ENCODE results near the gene VSIG10L2.

VSIG10L2 gene

GRCh38 chr11:125945797-125946520 is at the start of gene VSIG10L2:
Gene VSIG10L2, plus strand, starts transcription at chr11:125946044. Its CDS starts 12 bp downstream, at chr11:125946056.
- no peak for TF ChIP-seq GATA2 (IDR thresholded peaks at IDR 0.05; ENCODE audit: low read depth, low read length)
- TF ChIP-seq GATA3 (IDR thresholded peaks at IDR 0.05; ENCODE audit: low read depth, low read length): no peak

- TF ChIP-seq GATA2 (IDR thresholded peaks at IDR 0.05; ENCODE audit: low read depth, low read length) (no peak), GATA3 (IDR thresholded peaks at IDR 0.05; ENCODE audit: low read depth, low read length) (no peak)
Observed at GRCh38 chr11:125901872-125902271, 44.0 kb upstream of the VSIG10L2 start.

- TF ChIP-seq GATA2 (IDR thresholded peaks at IDR 0.05; ENCODE audit: low read depth, low read length) (no peak), GATA3 (IDR thresholded peaks at IDR 0.05; ENCODE audit: low read depth, low read length) (no peak)
Observed at GRCh38 chr11:125902277-125902926, 43.4 kb upstream of the VSIG10L2 start.

GRCh38 chr11:125902927-125903710 is 42.7 kb upstream of the VSIG10L2 start, which contains the start of gene PUS3:
Gene PUS3, minus strand, starts transcription at chr11:125903206. Its CDS starts 6,922 bp downstream, at chr11:125896284.
- no peak for TF ChIP-seq GATA2 (IDR thresholded peaks at IDR 0.05; ENCODE audit: low read depth, low read length)
- TF ChIP-seq GATA3 (IDR thresholded peaks at IDR 0.05; ENCODE audit: low read depth, low read length): no peak

- TF ChIP-seq GATA3 (IDR thresholded peaks at IDR 0.05; ENCODE audit: low read depth, low read length) (no peak), GATA2 (IDR thresholded peaks at IDR 0.05; ENCODE audit: low read depth, low read length) (no peak)
Observed at GRCh38 chr11:125903711-125904659, 41.9 kb upstream of the VSIG10L2 start, which contains the start of gene DDX25. Gene DDX25, plus strand, starts transcription at chr11:125904508. Its CDS starts 10 bp downstream, at chr11:125904518.

- TF ChIP-seq GATA3 (IDR thresholded peaks at IDR 0.05; ENCODE audit: low read depth, low read length) (no peak), GATA2 (IDR thresholded peaks at IDR 0.05; ENCODE audit: low read depth, low read length) (no peak)
Observed at GRCh38 chr11:125904678-125905077, 41.2 kb upstream of the VSIG10L2 start.

- TF ChIP-seq GATA2 (IDR thresholded peaks at IDR 0.05; ENCODE audit: low read depth, low read length): no peak
Observed at GRCh38 chr11:125910226-125910849, 35.5 kb upstream of the VSIG10L2 start.

- TF ChIP-seq GATA3 (IDR thresholded peaks at IDR 0.05; ENCODE audit: low read depth, low read length) (no peak), GATA2 (IDR thresholded peaks at IDR 0.05; ENCODE audit: low read depth, low read length) (no peak)
Observed at GRCh38 chr11:125916683-125917347, 29.0 kb upstream of the VSIG10L2 start.

GRCh38 chr11:125918140-125918840 is 27.6 kb upstream of the VSIG10L2 start:
- TF ChIP-seq GATA2 (IDR thresholded peaks at IDR 0.05; ENCODE audit: low read depth, low read length) (no peak), GATA3 (IDR thresholded peaks at IDR 0.05; ENCODE audit: low read depth, low read length) (no peak)

GRCh38 chr11:125921042-125921441 is 24.8 kb upstream of the VSIG10L2 start:
- TF ChIP-seq GATA3 (IDR thresholded peaks at IDR 0.05; ENCODE audit: low read depth, low read length) (no peak), GATA2 (IDR thresholded peaks at IDR 0.05; ENCODE audit: low read depth, low read length) (no peak)

GRCh38 chr11:125922156-125922555 is 23.7 kb upstream of the VSIG10L2 start:
- no peak for TF ChIP-seq GATA2 (IDR thresholded peaks at IDR 0.05; ENCODE audit: low read depth, low read length)
- TF ChIP-seq GATA3 (IDR thresholded peaks at IDR 0.05; ENCODE audit: low read depth, low read length): no peak

Data from SH-SY5Y (cell line).